WERI-Rb-1 (cell line): Measurements from ENCODE around the gene CPZ.

Experiments
- DNase-seq: peaks from one replicate; pipeline ENCODE4 v3.0.0-alpha.2; 2020
- H3K27ac ChIP-seq: fragments of 250-450 bp; sonication (Bioruptor Pico); 2 replicates; pipeline ENCODE4 v1.5.1; 2020; ENCODE audit warnings: mild to moderate bottlenecking, moderate library complexity
- H3K27me3 ChIP-seq: fragments of 250-450 bp; sonication (Bioruptor Pico); 2 replicates; pipeline ENCODE4 v1.5.1; 2021; ENCODE audit warnings: mild to moderate bottlenecking, low read depth, moderate library complexity; ENCODE audit not compliant: insufficient read depth, severe bottlenecking
- H3K36me3 ChIP-seq: fragments of 250-450 bp; sonication (Bioruptor Pico); 2 replicates; pipeline ENCODE4 v1.5.1; 2020; ENCODE audit warnings: mild to moderate bottlenecking, moderate library complexity
- H3K4me3 ChIP-seq: 2 replicates; pipeline ENCODE4 v1.5.1; 2011; ENCODE audit warnings: low read depth, mild to moderate bottlenecking, control low read depth, low read length
- H3K9me3 ChIP-seq: fragments of 250-450 bp; sonication (Bioruptor Pico); 2 replicates; pipeline ENCODE4 v1.5.1; 2021; ENCODE audit warnings: mild to moderate bottlenecking, moderate library complexity; ENCODE audit not compliant: severe bottlenecking
- CTCF ChIP-seq: IDR thresholded peaks from 2 replicates; pipeline ENCODE4 v1.5.1; 2011; ENCODE audit warnings: low read depth, mild to moderate bottlenecking, control low read depth, inconsistent platforms, low read length

CPZ gene

GRCh38 chr4:8580321-8581093 is 12.1 kb upstream of the CPZ start, which contains the start of gene GPR78:
Gene GPR78, plus strand, starts transcription at chr4:8580392. Its CDS starts 591 bp downstream, at chr4:8580983.
- Histone ChIP-seq H3K36me3 (no peaks in the 10 kb centered on the region), H3K27ac (no peak within 1 kb of the TSS), H3K9me3 (peaks cover 2% of the 10 kb centered on the region), H3K4me3 (peak within 1 kb of the TSS; percentile 39), H3K27me3 (peaks cover 19% of the 10 kb centered on the region)
- peak; percentile 87 for DNase-seq
- no peak for TF ChIP-seq CTCF

GRCh38 chr4:8581094-8581861 is 11.3 kb upstream of the CPZ start:
- TF ChIP-seq CTCF: no peak
- Histone ChIP-seq H3K9me3 (peaks cover 2% of the 10 kb centered on the region), H3K27ac (no peak overlapping the region), H3K4me3 (no peak overlapping the region), H3K27me3 (peaks cover 19% of the 10 kb centered on the region), H3K36me3 (no peaks in the 10 kb centered on the region)
- DNase-seq: no peak

- DNase-seq: no peak
- peaks cover 21% of the 10 kb centered on the region for H3K27me3 ChIP-seq
Observed at GRCh38 chr4:8582016-8582415, 10.5 kb upstream of the CPZ start.

GRCh38 chr4:8582436-8582835 is 10.1 kb upstream of the CPZ start:
- no peak for TF ChIP-seq CTCF
- DNase-seq: no peak
- Histone ChIP-seq H3K27me3 (peaks cover 23% of the 10 kb centered on the region), H3K36me3 (no peaks in the 10 kb centered on the region), H3K27ac (no peak overlapping the region), H3K4me3 (no peak overlapping the region), H3K9me3 (peaks cover 2% of the 10 kb centered on the region)

More at GRCh38 chr4:8582016-8582415, 10.5 kb upstream of the CPZ start:
- Histone ChIP-seq H3K27ac (no peak overlapping the region), H3K9me3 (peaks cover 2% of the 10 kb centered on the region), H3K4me3 (no peak overlapping the region), H3K36me3 (no peaks in the 10 kb centered on the region)
- no peak for TF ChIP-seq CTCF

- no peak for TF ChIP-seq CTCF
- Histone ChIP-seq H3K27ac (no peak overlapping the region), H3K9me3 (peaks cover 2% of the 10 kb centered on the region), H3K4me3 (no peak overlapping the region), H3K27me3 (peaks cover 23% of the 10 kb centered on the region), H3K36me3 (no peaks in the 10 kb centered on the region)
- no peak for DNase-seq
Observed at GRCh38 chr4:8582941-8583654, 9.5 kb upstream of the CPZ start.
